ENCODE measurements around the gene ATG16L2. TPM values are rescaled to one million over a fixed set of nuclear protein-coding genes. Genes with fewer than 3 reads are reported as not detected.
"Not testable (repeated sequence)": the region's sequence is repeated elsewhere in the genome, so short reads cannot be mapped to it uniquely, and the experiment has no call there.

Gene ATG16L2
- total and polyA plus RNA-seq, 7 donors = 4.6 to 47.7 (median 17.5) TPM

GRCh38 chr11:72787216-72788104, 26.8 kb upstream of the ATG16L2 start:
- intact Hi-C loops (cut with DNase I) = no loop called here
- WGBS, 2 donors = 16 to 31% methylated on average over 16 of the region's 16 CpGs
- TF ChIP-seq POLR2A (IDR thresholded peaks at IDR 0.05) (no peak), POLR2AphosphoS5 (IDR thresholded peaks at IDR 0.05) (no peak), EP300 (IDR thresholded peaks at IDR 0.05) (no peak), CTCF (IDR thresholded peaks at IDR 0.05) (no peak)
- Histone ChIP-seq H3K9me3 (no peaks in the 10 kb centered on the region), H3K36me3 (no peaks in the 10 kb centered on the region), H3K27me3 (no peaks in the 10 kb centered on the region), H3K4me1 (peaks cover 0 to 6% (median 2%) of the 10 kb centered on the region in 4 donors), H3K27ac (peak overlapping the region in 2 of 4 donors; percentile 3 to 12), H3K4me3 (no peak overlapping the region)
- DNase-seq = no peak

DNA sequence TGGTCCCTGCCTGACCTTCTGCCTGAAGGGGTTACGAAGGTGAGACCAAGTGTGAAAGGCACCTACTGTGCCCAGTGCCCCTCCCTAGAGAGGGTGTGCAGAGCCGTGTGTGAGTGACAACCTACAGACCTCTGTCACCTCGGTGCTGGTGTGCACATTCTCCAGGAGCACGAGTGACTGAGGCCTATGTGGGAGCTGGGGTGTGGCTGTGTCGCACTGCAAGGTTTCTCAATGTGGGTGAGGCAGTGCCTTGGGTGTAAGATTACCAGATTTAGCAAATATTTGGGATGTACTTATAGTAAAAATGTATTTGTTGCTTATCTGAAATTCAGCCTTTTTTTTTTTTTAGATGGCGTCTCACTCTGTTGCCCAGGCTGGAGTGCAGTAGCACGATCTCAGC, 26.0 kb upstream of the ATG16L2 start:
- no peak for DNase-seq
- 43 to 67% methylated on average over 7 of the region's 7 CpGs for WGBS, 2 donors
- H3K36me3 ChIP-seq = no peaks in the 10 kb centered on the region
- H3K27me3 ChIP-seq = no peaks in the 10 kb centered on the region
- no peaks in the 10 kb centered on the region for H3K9me3 ChIP-seq
- peaks cover 0 to 13% (median 9%) of the 10 kb centered on the region in 4 donors for H3K4me1 ChIP-seq
- no peak overlapping the region for H3K4me3 ChIP-seq
- TF ChIP-seq POLR2A (IDR thresholded peaks at IDR 0.05) (no peak), EP300 (IDR thresholded peaks at IDR 0.05) (no peak), POLR2AphosphoS5 (IDR thresholded peaks at IDR 0.05) (no peak), CTCF (IDR thresholded peaks at IDR 0.05) (no peak)
- no peak overlapping the region for H3K27ac ChIP-seq
- intact Hi-C loops (cut with DNase I) = no loop called here

- DNase-seq = no peak
- intact Hi-C loops (cut with DNase I) = loop anchor here (10.0 kb wide), 1 partner anchor 205 kb away; no protein-coding TSS in a partner anchor
- TF ChIP-seq POLR2AphosphoS5 (IDR thresholded peaks at IDR 0.05) (no peak), POLR2A (IDR thresholded peaks at IDR 0.05) (no peak), CTCF (IDR thresholded peaks at IDR 0.05) (no peak), EP300 (IDR thresholded peaks at IDR 0.05) (no peak)
- Histone ChIP-seq H3K9me3 (no peaks in the 10 kb centered on the region), H3K4me1 (peaks cover 0 to 22% (median 17%) of the 10 kb centered on the region in 4 donors), H3K36me3 (no peaks in the 10 kb centered on the region), H3K4me3 (no peak overlapping the region), H3K27me3 (no peaks in the 10 kb centered on the region), H3K27ac (no peak overlapping the region)
- WGBS, 2 donors = 67 to 84% methylated on average over 10 of the region's 10 CpGs
Observed at GRCh38 chr11:72789493-72790131, 24.6 kb upstream of the ATG16L2 start.

DNA sequence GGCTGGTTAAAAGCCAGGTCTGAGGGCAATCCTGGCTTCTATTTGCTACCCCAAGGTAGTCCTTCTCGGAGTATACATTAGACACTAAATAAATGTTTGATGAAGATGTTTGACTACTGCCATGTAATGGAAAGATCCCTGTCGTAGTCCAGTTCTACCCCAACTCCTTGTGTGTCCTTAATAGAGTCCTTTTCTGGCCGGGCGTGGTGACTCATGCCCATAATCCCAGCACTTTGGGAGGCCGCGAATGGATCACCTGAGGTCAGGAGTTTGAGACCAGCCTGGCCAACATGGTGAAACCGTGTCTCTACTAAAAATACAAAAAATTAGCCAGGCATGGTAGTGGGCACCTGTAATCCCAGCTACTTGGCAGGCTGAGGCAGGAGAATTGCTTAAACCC, 23.0 kb upstream of the ATG16L2 start:
- not testable (repeated sequence) for H3K9me3 ChIP-seq, H3K4me3 ChIP-seq, H3K27me3 ChIP-seq, H3K27ac ChIP-seq, DNase-seq, H3K36me3 ChIP-seq
- WGBS, 2 donors = 81 to 93% methylated on average over 7 of the region's 7 CpGs
- intact Hi-C loops (cut with DNase I) = loop anchor here (10.0 kb wide), 1 partner anchor 206 kb away; no protein-coding TSS in a partner anchor
- H3K4me1 ChIP-seq = peaks cover 0 to 23% (median 19%) of the 10 kb centered on the region in 4 donors

- peak overlapping the region; percentile 88 to 95 (median 90) for H3K27ac ChIP-seq
- WGBS, 2 donors = 92 to 96% methylated on average over 3 of the region's 3 CpGs
- no peak overlapping the region for H3K4me3 ChIP-seq
- H3K4me1 ChIP-seq = peaks cover 0 to 23% (median 19%) of the 10 kb centered on the region in 4 donors
- TF ChIP-seq POLR2A (IDR thresholded peaks at IDR 0.05) (no peak), POLR2AphosphoS5 (IDR thresholded peaks at IDR 0.05) (no peak), CTCF (IDR thresholded peaks at IDR 0.05) (no peak), EP300 (IDR thresholded peaks at IDR 0.05) (no peak)
- DNase-seq = no peak
- intact Hi-C loops (cut with DNase I) = loop anchor here (1.0 to 10.0 kb wide), 4 partner anchors 22 to 208 kb away; partner anchors contain the start of genes ARAP1 and ATG16L2
- no peaks in the 10 kb centered on the region for H3K9me3 ChIP-seq
- H3K36me3 ChIP-seq = no peaks in the 10 kb centered on the region
- H3K27me3 ChIP-seq = no peaks in the 10 kb centered on the region
Observed at GRCh38 chr11:72792437-72793021, 21.7 kb upstream of the ATG16L2 start.
